K562 (cell line): Measurements from ENCODE around the gene MAPKAPK3. TPM values are rescaled to one million over a fixed set of nuclear protein-coding genes. Genes with fewer than 3 reads are reported as not detected.

Source experiments
- C11orf30 ChIP-seq: fragments of 450-650 bp; IDR thresholded peaks from 2 replicates; pipeline ENCODE4 v1.6.1; 2016; ENCODE audit warnings: low read depth, mild to moderate bottlenecking
- CHD2 ChIP-seq: IDR thresholded peaks from 2 replicates; pipeline ENCODE4 v1.6.1; 2011; ENCODE audit warnings: low read depth, low read length
- GABPA ChIP-seq: fragments of 200-800 bp; sonication (Bioruptor generic); conservative IDR thresholded peaks from 2 replicates; pipeline ENCODE4 v1.6.1; 2016; ENCODE audit warnings: low read depth, missing genetic modification characterization, missing compliant biosample characterization
- HDGF ChIP-seq: fragments of 450-650 bp; IDR thresholded peaks from 2 replicates; pipeline ENCODE4 v1.6.1; 2016
- JUND ChIP-seq, 2 experiments: IDR thresholded peaks; 2 replicates in 1 of 2; 3 replicates in 1 of 2; pipeline ENCODE4 v1.6.1; 2011; ENCODE audit warnings: borderline replicate concordance in 2 of 2, low read depth in 2 of 2, low read length in 2 of 2, improper control_type of control experiment in 1 of 2, missing biosample characterization in 1 of 2, missing genetic modification characterization in 1 of 2, missing genetic modification reagents in 1 of 2
- KHSRP ChIP-seq: fragments of 450-650 bp; IDR thresholded peaks from 2 replicates; pipeline ENCODE4 v1.6.1; 2017
- MAFF ChIP-seq: IDR thresholded peaks from 2 replicates; pipeline ENCODE4 v1.6.1; 2012; ENCODE audit warnings: low read length, improper control_type of control experiment
- NCOA1 ChIP-seq: fragments of 450-650 bp; IDR thresholded peaks from 2 replicates; pipeline ENCODE4 v1.6.1; 2016; ENCODE audit warnings: low read depth
- NELFE ChIP-seq: IDR thresholded peaks from 2 replicates; pipeline ENCODE4 v1.6.1; 2011; ENCODE audit warnings: mild to moderate bottlenecking; ENCODE audit not compliant: insufficient read depth, insufficient read length
- NFIC ChIP-seq: fragments of 450-650 bp; IDR thresholded peaks from 2 replicates; pipeline ENCODE4 v1.6.1; 2017; ENCODE audit warnings: mild to moderate bottlenecking, inconsistent platforms
- NR2F6 ChIP-seq: fragments of 450-650 bp; formaldehyde crosslinking; IDR thresholded peaks from 2 replicates; pipeline ENCODE4 v1.4.0; 2020; ENCODE audit warnings: mild to moderate bottlenecking
- POLR2B ChIP-seq: fragments of 450-650 bp; IDR thresholded peaks from 2 replicates; pipeline ENCODE4 v1.6.1; 2018; ENCODE audit warnings: low read depth; ENCODE audit not compliant: partially characterized antibody
- RBM22 ChIP-seq: fragments of 200-400 bp; formaldehyde crosslinking; IDR thresholded peaks from 2 replicates; pipeline ENCODE4 v1.6.1; 2018; ENCODE audit warnings: low read length, low read depth; ENCODE audit not compliant: poor library complexity, severe bottlenecking
- RNF219 ChIP-seq: fragments of 250-450 bp; sonication (Bioruptor Pico); IDR thresholded peaks from 2 replicates; pipeline ENCODE4 v1.5.0; 2022; ENCODE audit warnings: mild to moderate bottlenecking
- SMAD2 ChIP-seq: fragments of 150-350 bp; IDR thresholded peaks from 2 replicates; pipeline ENCODE4 v1.6.1; 2014; ENCODE audit warnings: low read depth, mild to moderate bottlenecking, low read length
- STAT5B ChIP-seq: fragments of 250-450 bp; sonication (Bioruptor Pico); IDR thresholded peaks from 2 replicates; pipeline ENCODE4 v1.8.0; 2021; ENCODE audit warnings: mild to moderate bottlenecking, inconsistent platforms
- TSC22D4 ChIP-seq: fragments of 450-650 bp; IDR thresholded peaks from 2 replicates; pipeline ENCODE4 v1.6.1; 2016; ENCODE audit warnings: missing genetic modification characterization, missing biosample characterization, control low read depth
- ZNF263 ChIP-seq: sonication (generic); formaldehyde crosslinking; IDR thresholded peaks from 2 replicates; pipeline ENCODE4 v1.8.0; 2022; ENCODE audit warnings: mild to moderate bottlenecking, missing genetic modification reagents, borderline replicate concordance
- ZNF431 ChIP-seq: sonication (generic); formaldehyde crosslinking; IDR thresholded peaks from 2 replicates; pipeline ENCODE4 v1.8.0; 2022; ENCODE audit warnings: mild to moderate bottlenecking, missing genetic modification reagents
- ZNF436 ChIP-seq: fragments of 250-450, 450-650 bp; sonication (Bioruptor Pico); formaldehyde crosslinking; IDR thresholded peaks from 2 replicates; pipeline ENCODE4 v1.7.0; 2020; ENCODE audit warnings: mild to moderate bottlenecking
- ZNF77 ChIP-seq: fragments of 250-450 bp; sonication (Bioruptor Pico); IDR thresholded peaks from 2 replicates; pipeline ENCODE4 v1.5.0; 2020
- polyA plus RNA-seq, 8 experiments: library from polyadenylated mRNA; depleted of rRNA in 4 of 8; stranded (reverse) in 5 of 8; unstranded in 3 of 8; fragments of >200 nt; fragmentation: Nextera tagmentation in 2 of 8; fragmentation: Illumina TruSeq in 1 of 8; extraction: Ambion mirVana in 2 of 8; extraction: Trizol in 1 of 8; gene quantifications; 2 replicates each; pipeline versions ENCODE4 v1.2.1 to v1.2.3, GENCODE V29; 2011 to 2014; ENCODE audit warnings: inconsistent platforms in 1 of 8, missing spikeins in 1 of 8
- total RNA-seq, 7 experiments: library from RNA; depleted of rRNA in 6 of 7; stranded (reverse); fragments of >200 nt in 6 of 7; fragmentation: Illumina TruSeq in 2 of 7; extraction: Trizol in 2 of 7; gene quantifications; 2 replicates each; pipeline versions ENCODE4 v1.2.1 to v1.2.3, GENCODE V29; 2011 to 2021; ENCODE audit warnings: low replicate concordance in 1 of 7
- TF ChIP-seq, protein P1 (sequence below): fragments of 450-650 bp; formaldehyde crosslinking; IDR thresholded peaks from 2 replicates; pipeline ENCODE4 v1.4.0; 2020; ENCODE audit warnings: mild to moderate bottlenecking, moderate library complexity
- TF ChIP-seq, protein P2 (sequence below): fragments of 250-450 bp; sonication (Bioruptor Pico); IDR thresholded peaks from 2 replicates; pipeline ENCODE4 v1.5.0; 2021
- TF ChIP-seq, protein P3 (sequence below): fragments of 450-650 bp; IDR thresholded peaks from 2 replicates; pipeline ENCODE4 v1.6.1; 2016; ENCODE audit warnings: low read depth, mild to moderate bottlenecking, moderate library complexity

The MAPKAPK3 gene
- total and polyA plus RNA-seq, 9 of the 15 experiments (the other 6 are each of a cell fraction or from before 2014, with no cell fraction given): 8.0 to 56.4 (median 41.2) TPM

GRCh38 chr3:50600841-50601591 is 15.9 kb upstream of the MAPKAPK3 start (continued):
- TF ChIP-seq HDGF (no peak), ZNF263 (CRISPR knock-in tag) (no peak), SMAD2 (no peak), ZNF431 (CRISPR knock-in tag) (no peak), ZNF436 (CRISPR knock-in tag) (no peak), STAT5B (no peak), KHSRP (no peak), ZNF77 (CRISPR knock-in tag) (no peak), NCOA1 (peak; percentile 85), JUND (IDR thresholded peaks at IDR 0.05; ENCODE audit: borderline replicate concordance, low read depth, low read length) (peak; percentile 46; the same call in 1 of the 2 replicates), JUND (tag; IDR thresholded peaks at IDR 0.05; ENCODE audit: borderline replicate concordance, low read depth, low read length) (peak; percentile 63; the same call in 1 of the 3 replicates), GABPA (tag) (no peak; the same call in 1 of the 2 replicates), NELFE (no peak), TSC22D4 (tag) (no peak), RBM22 (no peak), RNF219 (no peak), MAFF (no peak), NFIC (peak; percentile 87), C11orf30 (no peak), POLR2B (no peak), CHD2 (no peak), NR2F6 (no peak)
- TF ChIP-seq, protein P1, sequence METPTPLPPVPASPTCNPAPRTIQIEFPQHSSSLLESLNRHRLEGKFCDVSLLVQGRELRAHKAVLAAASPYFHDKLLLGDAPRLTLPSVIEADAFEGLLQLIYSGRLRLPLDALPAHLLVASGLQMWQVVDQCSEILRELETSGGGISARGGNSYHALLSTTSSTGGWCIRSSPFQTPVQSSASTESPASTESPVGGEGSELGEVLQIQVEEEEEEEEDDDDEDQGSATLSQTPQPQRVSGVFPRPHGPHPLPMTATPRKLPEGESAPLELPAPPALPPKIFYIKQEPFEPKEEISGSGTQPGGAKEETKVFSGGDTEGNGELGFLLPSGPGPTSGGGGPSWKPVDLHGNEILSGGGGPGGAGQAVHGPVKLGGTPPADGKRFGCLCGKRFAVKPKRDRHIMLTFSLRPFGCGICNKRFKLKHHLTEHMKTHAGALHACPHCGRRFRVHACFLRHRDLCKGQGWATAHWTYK (CRISPR knock-in tag): no peak
- TF ChIP-seq, protein P2, sequence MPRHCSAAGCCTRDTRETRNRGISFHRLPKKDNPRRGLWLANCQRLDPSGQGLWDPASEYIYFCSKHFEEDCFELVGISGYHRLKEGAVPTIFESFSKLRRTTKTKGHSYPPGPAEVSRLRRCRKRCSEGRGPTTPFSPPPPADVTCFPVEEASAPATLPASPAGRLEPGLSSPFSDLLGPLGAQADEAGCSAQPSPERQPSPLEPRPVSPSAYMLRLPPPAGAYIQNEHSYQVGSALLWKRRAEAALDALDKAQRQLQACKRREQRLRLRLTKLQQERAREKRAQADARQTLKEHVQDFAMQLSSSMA (CRISPR knock-in tag): no peak
- TF ChIP-seq, protein P3, sequence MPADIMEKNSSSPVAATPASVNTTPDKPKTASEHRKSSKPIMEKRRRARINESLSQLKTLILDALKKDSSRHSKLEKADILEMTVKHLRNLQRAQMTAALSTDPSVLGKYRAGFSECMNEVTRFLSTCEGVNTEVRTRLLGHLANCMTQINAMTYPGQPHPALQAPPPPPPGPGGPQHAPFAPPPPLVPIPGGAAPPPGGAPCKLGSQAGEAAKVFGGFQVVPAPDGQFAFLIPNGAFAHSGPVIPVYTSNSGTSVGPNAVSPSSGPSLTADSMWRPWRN: peak; percentile 63; the same call in 1 of the 2 replicates
